HepG2 (cell line): Measurements from ENCODE around the gene IL1A. TPM values are rescaled to one million over a fixed set of nuclear protein-coding genes. Genes with fewer than 3 reads are reported as not detected.
A peak's percentile ranks its signal among the peaks of the same experiment; 100 is the strongest.

Experiments
- ATF7-NPFF ChIP-seq: sonication (generic); formaldehyde crosslinking; IDR thresholded peaks from 2 replicates; pipeline ENCODE4 v1.8.1; 2023; ENCODE audit warnings: mild to moderate bottlenecking, low read depth, missing genetic modification reagents, moderate library complexity
- CREBL2 ChIP-seq: sonication (generic); formaldehyde crosslinking; IDR thresholded peaks from 2 replicates; pipeline ENCODE4 v1.8.1; 2023; ENCODE audit warnings: missing genetic modification reagents, mild to moderate bottlenecking, borderline replicate concordance
- EHMT2 ChIP-seq: fragments of 200-600 bp; sonication (generic); IDR thresholded peaks from 2 replicates; pipeline ENCODE4 v1.7.0; 2017; ENCODE audit warnings: antibody characterized with exemption, low read depth, low read length, borderline replicate concordance
- FOXP4 ChIP-seq: sonication (generic); formaldehyde crosslinking; IDR thresholded peaks from 2 replicates; pipeline ENCODE4 v1.4.0; 2020; ENCODE audit warnings: missing genetic modification reagents
- GATA4 ChIP-seq: sonication (generic); IDR thresholded peaks from 2 replicates; pipeline ENCODE4 v1.6.1; 2016; ENCODE audit warnings: antibody characterized with exemption, low read depth, borderline replicate concordance
- GFI1 ChIP-seq: sonication (generic); formaldehyde crosslinking; IDR thresholded peaks from 2 replicates; pipeline ENCODE4 v1.5.0; 2020; ENCODE audit warnings: missing genetic modification reagents, mild to moderate bottlenecking, borderline replicate concordance
- HOMEZ ChIP-seq: IDR thresholded peaks from 2 replicates; pipeline ENCODE4 v1.6.1; 2016; ENCODE audit warnings: low read depth
- JUNB ChIP-seq: sonication (generic); formaldehyde crosslinking; IDR thresholded peaks from 2 replicates; pipeline ENCODE4 v1.8.0; 2022; ENCODE audit warnings: missing genetic modification reagents, mild to moderate bottlenecking, borderline replicate concordance
- KDM5B ChIP-seq: sonication (generic); formaldehyde crosslinking; IDR thresholded peaks from 2 replicates; pipeline ENCODE4 v1.4.0; 2020; ENCODE audit warnings: missing genetic modification reagents, mild to moderate bottlenecking, borderline replicate concordance
- MIER3 ChIP-seq: IDR thresholded peaks from 2 replicates; pipeline ENCODE4 v1.6.1; 2016; ENCODE audit warnings: missing compliant biosample characterization, borderline replicate concordance
- MXD4 ChIP-seq: IDR thresholded peaks from 2 replicates; pipeline ENCODE4 v1.6.1; 2016; ENCODE audit warnings: mild to moderate bottlenecking, missing biosample characterization, missing genetic modification reagents
- MXI1 ChIP-seq: IDR thresholded peaks from 3 replicates; pipeline ENCODE4 v1.6.1; 2012; ENCODE audit warnings: low read depth, low read length, inconsistent platforms, borderline replicate concordance
- POLR2AphosphoS5 ChIP-seq: IDR thresholded peaks from 2 replicates; pipeline ENCODE4 v1.6.1; 2012; ENCODE audit warnings: low read depth, low read length
- RCOR2 ChIP-seq: IDR thresholded peaks from 2 replicates; pipeline ENCODE4 v1.6.1; 2016; ENCODE audit warnings: missing biosample characterization, missing genetic modification reagents
- SIN3B ChIP-seq: fragments of 150-350 bp; IDR thresholded peaks from 2 replicates; pipeline ENCODE4 v1.6.1; 2014; ENCODE audit warnings: low read length
- WIZ ChIP-seq: sonication (generic); formaldehyde crosslinking; IDR thresholded peaks from 2 replicates; pipeline ENCODE4 v1.5.1; 2020; ENCODE audit warnings: mild to moderate bottlenecking, missing genetic modification reagents
- ZMAT3 ChIP-seq: sonication (generic); formaldehyde crosslinking; conservative IDR thresholded peaks from 2 replicates; pipeline ENCODE4 v1.7.0; 2021; ENCODE audit warnings: missing genetic modification reagents
- ZMYM2 ChIP-seq: sonication (generic); formaldehyde crosslinking; IDR thresholded peaks from 2 replicates; pipeline ENCODE4 v1.8.0; 2022; ENCODE audit warnings: mild to moderate bottlenecking, missing genetic modification reagents
- ZMYM3 ChIP-seq: sonication (generic); formaldehyde crosslinking; IDR thresholded peaks from 2 replicates; pipeline ENCODE4 v1.5.1; 2020; ENCODE audit warnings: mild to moderate bottlenecking, missing genetic modification reagents
- ZNF512 ChIP-seq: sonication (generic); formaldehyde crosslinking; IDR thresholded peaks from 2 replicates; pipeline ENCODE4 v1.4.0; 2020; ENCODE audit warnings: mild to moderate bottlenecking, missing genetic modification reagents
- ZNF644 ChIP-seq: IDR thresholded peaks from 2 replicates; pipeline ENCODE4 v1.6.1; 2016; ENCODE audit warnings: low read depth
- ZNF850 ChIP-seq: sonication (generic); formaldehyde crosslinking; conservative IDR thresholded peaks from 2 replicates; pipeline ENCODE4 v1.9.0; 2021; ENCODE audit warnings: mild to moderate bottlenecking, missing genetic modification reagents
- polyA plus RNA-seq, 8 experiments: library from polyadenylated mRNA; depleted of rRNA in 3 of 8; stranded (reverse) in 7 of 8; unstranded in 1 of 8; fragments of >200 nt; fragmentation: Illumina TruSeq in 4 of 8; extraction: Trizol in 4 of 8; gene quantifications; 2 replicates each; pipeline versions ENCODE4 v1.2.1 to v1.2.3, GENCODE V29; 2011 to 2016; ENCODE audit warnings: low read depth in 4 of 8, missing spikeins in 1 of 8, mixed read lengths in 1 of 8; ENCODE audit not compliant: insufficient read depth in 1 of 8
- total RNA-seq, 5 experiments: library from RNA; depleted of rRNA; stranded (reverse); fragments of >200 nt; fragmentation: Illumina TruSeq; extraction: Trizol; gene quantifications; 2 replicates each; pipeline ENCODE4 v1.2.3, GENCODE V29; 2016; ENCODE audit warnings: low read depth in 1 of 5

The IL1A gene
- total and polyA plus RNA-seq, 2 of the 13 experiments (the other 11 are each of a cell fraction or from before 2014, with no cell fraction given): not detected

GRCh38 chr2:112803691-112804521 lies 19.6 kb upstream of the IL1A start (continued):
- TF ChIP-seq ZMYM3 (CRISPR knock-in tag) (peak; percentile 71; the same call in 1 of the 2 replicates), SIN3B (peak; percentile 23; the same call in 1 of the 2 replicates), JUNB (CRISPR knock-in tag) (no peak; the same call in 1 of the 2 replicates), GATA4 (peak; percentile 67; the same call in 1 of the 2 replicates), KDM5B (no peak), RCOR2 (peak; percentile 86), ATF7-NPFF (CRISPR knock-in tag) (no peak), ZNF850 (CRISPR knock-in tag) (no peak), MXD4 (CRISPR knock-in tag) (peak; percentile 61; the same call in 1 of the 2 replicates), HOMEZ (peak; percentile 83), WIZ (CRISPR knock-in tag) (0 out of 2 replicates have a peak, but pooled peaks have one; percentile 36), MXI1 (peak; percentile 17; the same call in 1 of the 3 replicates), CREBL2 (CRISPR knock-in tag) (no peak), ZMYM2 (CRISPR knock-in tag) (peak; percentile 90), ZMAT3 (CRISPR knock-in tag) (no peak), FOXP4 (CRISPR knock-in tag) (peak; percentile 73), ZNF512 (CRISPR knock-in tag) (no peak), POLR2AphosphoS5 (no peak), ZNF644 (peak; percentile 53), EHMT2 (peak; percentile 94), MIER3 (CRISPR knock-in tag) (no peak; the same call in 1 of the 2 replicates), GFI1 (CRISPR knock-in tag) (peak; percentile 32; the same call in 1 of the 2 replicates)
